Measurements from ENCODE around the gene RBP5. TPM values are rescaled to one million over a fixed set of nuclear protein-coding genes. Genes with fewer than 3 reads are reported as not detected.

RBP5 gene
- total RNA-seq, 1 experiment from 2014 or later: not detected

GRCh38 chr12:7116916-7117315, 11.8 kb downstream of the RBP5 start:
- no peak for ATAC-seq
- H3K27me3 ChIP-seq (ENCODE audit: low read length): no peaks in the 10 kb centered on the region
- no peak overlapping the region for H3K27ac ChIP-seq (ENCODE audit: low read length)
- no peaks in the 10 kb centered on the region for H3K79me2 ChIP-seq (ENCODE audit: low read length)
- H3K9me2 ChIP-seq (replicated peaks; ENCODE audit: low read length): no peaks in the 10 kb centered on the region
- no peak for DNase-seq
- ChIA-PET CTCF (no interaction called here), POLR2A (ENCODE audit: unreplicated experiment) (no interaction called here)
- no peak overlapping the region for H3K4me3 ChIP-seq (ENCODE audit: low read length)
- H4K20me1 ChIP-seq (ENCODE audit: low read length): no peaks in the 10 kb centered on the region
- H3K9ac ChIP-seq (ENCODE audit: low read length): no peak overlapping the region
- no peak overlapping the region for H2AFZ ChIP-seq (ENCODE audit: low read length)
- TF ChIP-seq EZH2 (IDR thresholded peaks at IDR 0.05; ENCODE audit: low read length, unreplicated experiment): no peak
- TF ChIP-seq EZH2phosphoT487 (IDR thresholded peaks at IDR 0.05; ENCODE audit: borderline replicate concordance, low read length): no peak
- TF ChIP-seq CTCF (conservative IDR thresholded peaks at IDR 0.05; ENCODE audit: low read depth, low read length): no peak
- BruUV-seq (replicated peaks): no TSS peak
- H3K4me2 ChIP-seq (ENCODE audit: low read length): no peak overlapping the region
- no peaks in the 10 kb centered on the region for H3K4me1 ChIP-seq (ENCODE audit: insufficient read depth, low read length)
- H3F3A ChIP-seq (ENCODE audit: low read length, unreplicated experiment): no peaks in the 10 kb centered on the region
- no peaks in the 10 kb centered on the region for H3K9me3 ChIP-seq (ENCODE audit: low read length)
- intact Hi-C loops (cut with micrococcal nuclease): no loop called here
- no peaks in the 10 kb centered on the region for H3K36me3 ChIP-seq (ENCODE audit: low read depth, low read length)

- no peaks in the 10 kb centered on the region for H3K9me3 ChIP-seq (ENCODE audit: low read length)
- DNase-seq (no peak), ATAC-seq (no peak)
- no peak for TF ChIP-seq EZH2 (IDR thresholded peaks at IDR 0.05; ENCODE audit: low read length, unreplicated experiment)
- no peak for TF ChIP-seq EZH2phosphoT487 (IDR thresholded peaks at IDR 0.05; ENCODE audit: borderline replicate concordance, low read length)
- no peak for TF ChIP-seq CTCF (conservative IDR thresholded peaks at IDR 0.05; ENCODE audit: low read depth, low read length)
- no peaks in the 10 kb centered on the region for H3F3A ChIP-seq (ENCODE audit: low read length, unreplicated experiment)
- H3K36me3 ChIP-seq (ENCODE audit: low read depth, low read length): no peaks in the 10 kb centered on the region
- intact Hi-C loops (cut with micrococcal nuclease): no loop called here
- H3K4me3 ChIP-seq (ENCODE audit: low read length): no peak overlapping the region
- no peak overlapping the region for H3K4me2 ChIP-seq (ENCODE audit: low read length)
- H3K9me2 ChIP-seq (replicated peaks; ENCODE audit: low read length): no peaks in the 10 kb centered on the region
- no peaks in the 10 kb centered on the region for H3K79me2 ChIP-seq (ENCODE audit: low read length)
- no peaks in the 10 kb centered on the region for H3K27me3 ChIP-seq (ENCODE audit: low read length)
- H3K27ac ChIP-seq (ENCODE audit: low read length): no peak overlapping the region
- no peaks in the 10 kb centered on the region for H4K20me1 ChIP-seq (ENCODE audit: low read length)
- no peak overlapping the region for H3K9ac ChIP-seq (ENCODE audit: low read length)
- POLR2A ChIA-PET (ENCODE audit: unreplicated experiment): no interaction called here
- no TSS peak for BruUV-seq (replicated peaks)
- no peak overlapping the region for H2AFZ ChIP-seq (ENCODE audit: low read length)
- H3K4me1 ChIP-seq (ENCODE audit: insufficient read depth, low read length): no peaks in the 10 kb centered on the region
- CTCF ChIA-PET: no interaction called here
Measured at GRCh38 chr12:7116196-7116595, 12.5 kb downstream of the RBP5 start.

- H3K4me3 ChIP-seq (ENCODE audit: low read length): no peak overlapping the region
- no TSS peak for BruUV-seq (replicated peaks)
- no peaks in the 10 kb centered on the region for H3K27me3 ChIP-seq (ENCODE audit: low read length)
- no peak overlapping the region for H3K4me2 ChIP-seq (ENCODE audit: low read length)
- H3F3A ChIP-seq (ENCODE audit: low read length, unreplicated experiment): no peaks in the 10 kb centered on the region
- no peaks in the 10 kb centered on the region for H3K79me2 ChIP-seq (ENCODE audit: low read length)
- no peak overlapping the region for H3K9ac ChIP-seq (ENCODE audit: low read length)
- intact Hi-C loops (cut with micrococcal nuclease): no loop called here
- no peaks in the 10 kb centered on the region for H3K9me2 ChIP-seq (replicated peaks; ENCODE audit: low read length)
- H2AFZ ChIP-seq (ENCODE audit: low read length): no peak overlapping the region
- DNase-seq: no peak
- H4K20me1 ChIP-seq (ENCODE audit: low read length): no peaks in the 10 kb centered on the region
- ChIA-PET POLR2A (ENCODE audit: unreplicated experiment) (no interaction called here), CTCF (no interaction called here)
- H3K27ac ChIP-seq (ENCODE audit: low read length): no peak overlapping the region
- TF ChIP-seq CTCF (conservative IDR thresholded peaks at IDR 0.05; ENCODE audit: low read depth, low read length) (no peak), EZH2 (IDR thresholded peaks at IDR 0.05; ENCODE audit: low read length, unreplicated experiment) (no peak), EZH2phosphoT487 (IDR thresholded peaks at IDR 0.05; ENCODE audit: borderline replicate concordance, low read length) (no peak)
- H3K4me1 ChIP-seq (ENCODE audit: insufficient read depth, low read length): no peaks in the 10 kb centered on the region
- ATAC-seq: no peak
- no peaks in the 10 kb centered on the region for H3K36me3 ChIP-seq (ENCODE audit: low read depth, low read length)
- no peaks in the 10 kb centered on the region for H3K9me3 ChIP-seq (ENCODE audit: low read length)
Measured at GRCh38 chr12:7114851-7115250, 13.8 kb downstream of the RBP5 start.
